H1 (cell line): Measurements from ENCODE around the gene PLXNA4. TPM values are rescaled to one million over a fixed set of nuclear protein-coding genes. Genes with fewer than 3 reads are reported as not detected.

ENCODE experiments used
- CTCF ChIA-PET: fragments of 300-600 bp; sonication (Branson Sonifier 250); formaldehyde crosslinking; loops from one replicate; lab custom pipeline; 2021; ENCODE audit not compliant: partially characterized antibody; lab: Charles Lee
- POLR2A ChIA-PET: fragments of 300-600 bp; sonication (Branson Sonifier 250); formaldehyde crosslinking; loops from one replicate; lab custom pipeline; 2021; ENCODE audit warnings: inconsistent platforms; ENCODE audit not compliant: partially characterized antibody; lab: Charles Lee
- DNase-seq, 2 experiments: peaks; one replicate each; pipeline versions ENCODE4 v3.0.0 to v3.0.0-alpha.2; 2010 to 2022; ENCODE audit warnings: low spot score in 2 of 2, low read depth in 1 of 2, mixed read lengths in 1 of 2
- FAIRE-seq: peaks from 2 replicates; lab custom pipeline; 2011; peaks lifted over from hg19 to GRCh38; lab: Jason Lieb, UNC
- H2AFZ ChIP-seq: 2 replicates; pipeline ENCODE4 v1.8.1; 2012; ENCODE audit warnings: low read length, inconsistent platforms
- H2AK5ac ChIP-seq: 2 replicates; pipeline ENCODE4 v1.6.1; 2013; ENCODE audit warnings: low read depth, low read length
- H2BK120ac ChIP-seq: replicated peaks from 2 replicates; pipeline ENCODE3; 2013; ENCODE audit warnings: low read depth, low read length, inconsistent platforms
- H2BK12ac ChIP-seq: 2 replicates; pipeline ENCODE4 v1.6.1; 2013; ENCODE audit warnings: low read depth, low read length
- H2BK15ac ChIP-seq: 2 replicates; pipeline ENCODE4 v1.6.1; 2013; ENCODE audit warnings: low read length
- H2BK20ac ChIP-seq: 2 replicates; pipeline ENCODE4 v1.6.1; 2013; ENCODE audit warnings: low read length
- H2BK5ac ChIP-seq: 2 replicates; pipeline ENCODE4 v1.6.1; 2013; ENCODE audit warnings: low read depth, low read length
- H3K14ac ChIP-seq: 2 replicates; pipeline ENCODE4 v1.6.1; 2013; ENCODE audit warnings: inconsistent platforms; ENCODE audit not compliant: insufficient read length
- H3K18ac ChIP-seq: 2 replicates; pipeline ENCODE4 v1.6.1; 2013; ENCODE audit warnings: low read length; ENCODE audit errors: extremely low read depth
- H3K23ac ChIP-seq: 2 replicates; pipeline ENCODE4 v1.6.1; 2013; ENCODE audit warnings: inconsistent platforms; ENCODE audit not compliant: insufficient read length
- H3K23me2 ChIP-seq: 2 replicates; pipeline ENCODE4 v1.6.1; 2013; ENCODE audit warnings: low read depth, low read length
- H3K27ac ChIP-seq: 2 replicates; pipeline ENCODE4 v1.6.1; 2011; ENCODE audit warnings: low read depth, low read length, inconsistent platforms
- H3K27me3 ChIP-seq, 4 experiments: replicated peaks in 1 of 4; 1 replicate in 1 of 4; 2 replicates in 3 of 4; pipeline versions ENCODE4 v1.6.1 to v1.8.1; 2011 to 2013; ENCODE audit warnings: low read length in 3 of 4, mild to moderate bottlenecking in 3 of 4, inconsistent platforms in 2 of 4, mixed read lengths in 2 of 4, moderate library complexity in 1 of 4; ENCODE audit not compliant: control insufficient read depth in 3 of 4, insufficient read depth in 3 of 4; ENCODE audit errors: extremely low read depth in 1 of 4
- H3K36me3 ChIP-seq, 4 experiments: 2 replicates each; pipeline versions ENCODE4 v1.6.1 to v1.8.1; 2011 to 2013; ENCODE audit warnings: mild to moderate bottlenecking in 4 of 4, low read length in 3 of 4, moderate library complexity in 2 of 4, control low read depth in 1 of 4, inconsistent platforms in 1 of 4; ENCODE audit not compliant: insufficient read depth in 4 of 4, control insufficient read depth in 2 of 4
- H3K4ac ChIP-seq: replicated peaks from 2 replicates; pipeline ENCODE3; 2013; ENCODE audit warnings: low read length, low read depth, mixed read lengths, inconsistent platforms; ENCODE audit not compliant: insufficient read length
- H3K4me1 ChIP-seq, 4 experiments: replicated peaks in 1 of 4; 1 replicate in 1 of 4; 2 replicates in 3 of 4; pipeline versions ENCODE4 v1.6.1 to v1.8.1; 2011 to 2013; ENCODE audit warnings: low read length in 3 of 4, inconsistent platforms in 2 of 4, mixed read lengths in 1 of 4; ENCODE audit not compliant: insufficient read depth in 4 of 4, control insufficient read depth in 3 of 4
- H3K4me2 ChIP-seq, 2 experiments: 2 replicates each; pipeline versions ENCODE4 v1.6.1 to v1.8.1; 2011 to 2013; ENCODE audit warnings: low read depth in 2 of 2, low read length in 2 of 2, control low read depth in 1 of 2, inconsistent platforms in 1 of 2, mild to moderate bottlenecking in 1 of 2; ENCODE audit not compliant: insufficient read depth in 1 of 2
- H3K4me3 ChIP-seq, 4 experiments: fragments of 200-600, 300-600 bp in 1 of 4; sonication (generic), shearing (Covaris generic), sonication (Bioruptor Twin) in 1 of 4; 2 replicates each; pipeline versions ENCODE4 v1.5.1 to v1.8.1; 2011 to 2016; ENCODE audit warnings: low read length in 4 of 4, low read depth in 3 of 4, control low read depth in 2 of 4, inconsistent platforms in 2 of 4, mild to moderate bottlenecking in 2 of 4, mixed read lengths in 1 of 4, moderate library complexity in 1 of 4; ENCODE audit not compliant: insufficient read depth in 2 of 4; ENCODE audit errors: extremely low read depth in 1 of 4
- H3K56ac ChIP-seq: replicated peaks from 2 replicates; pipeline ENCODE3; 2013; ENCODE audit warnings: low read depth, mild to moderate bottlenecking, mixed read lengths, low read length, inconsistent platforms; ENCODE audit not compliant: insufficient read length
- H3K79me1 ChIP-seq: 2 replicates; pipeline ENCODE4 v1.6.1; 2013; ENCODE audit warnings: low read depth, low read length, control low read depth
- H3K79me2 ChIP-seq, 2 experiments: 2 replicates each; pipeline versions ENCODE4 v1.6.1 to v1.8.1; 2012 to 2013; ENCODE audit warnings: low read length in 2 of 2, mild to moderate bottlenecking in 2 of 2, inconsistent platforms in 1 of 2; ENCODE audit not compliant: insufficient read depth in 2 of 2, control insufficient read depth in 1 of 2
- H3K9ac ChIP-seq, 4 experiments: replicated peaks in 1 of 4; 1 replicate in 1 of 4; 2 replicates in 3 of 4; pipeline versions ENCODE4 v1.6.1 to v1.8.1; 2011 to 2013; ENCODE audit warnings: low read depth in 3 of 4, low read length in 3 of 4, control low read depth in 2 of 4, mild to moderate bottlenecking in 2 of 4, moderate library complexity in 2 of 4, inconsistent platforms in 1 of 4; ENCODE audit errors: extremely low read depth in 1 of 4
- H3K9me3 ChIP-seq, 2 experiments: 2 replicates each; pipeline versions ENCODE4 v1.6.1 to v1.8.1; 2012 to 2013; ENCODE audit warnings: mild to moderate bottlenecking in 2 of 2, moderate library complexity in 2 of 2, control low read depth in 1 of 2, inconsistent platforms in 1 of 2, low read depth in 1 of 2, low read length in 1 of 2, mixed read lengths in 1 of 2; ENCODE audit not compliant: insufficient read depth in 2 of 2
- H4K20me1 ChIP-seq, 2 experiments: replicated peaks in 1 of 2; 2 replicates each; pipeline versions ENCODE3 to v1.8.1; 2011 to 2013; ENCODE audit warnings: inconsistent platforms in 2 of 2, low read length in 2 of 2, mild to moderate bottlenecking in 1 of 2; ENCODE audit not compliant: insufficient read depth in 2 of 2, control insufficient read depth in 1 of 2
- H4K5ac ChIP-seq: 2 replicates; pipeline ENCODE4 v1.6.1; 2013; ENCODE audit warnings: low read length, low read depth, mixed read lengths, inconsistent platforms; ENCODE audit not compliant: insufficient read length
- H4K8ac ChIP-seq: 2 replicates; pipeline ENCODE4 v1.8.0; 2013; ENCODE audit warnings: mild to moderate bottlenecking, moderate library complexity, low read length, inconsistent platforms; ENCODE audit not compliant: insufficient read depth; ENCODE audit errors: extremely low read depth
- H4K91ac ChIP-seq: replicated peaks from 2 replicates; pipeline ENCODE3; 2013; ENCODE audit warnings: low read length, mixed read lengths, inconsistent platforms; ENCODE audit not compliant: insufficient read length
- BACH1 ChIP-seq: IDR thresholded peaks from 2 replicates; pipeline ENCODE4 v1.6.1; 2012; ENCODE audit warnings: low read length, improper control_type of control experiment
- BRCA1 ChIP-seq: IDR thresholded peaks from 2 replicates; pipeline ENCODE4 v1.6.1; 2012; ENCODE audit warnings: low read depth, low read length, improper control_type of control experiment
- CEBPB ChIP-seq: IDR thresholded peaks from 2 replicates; pipeline ENCODE4 v1.6.1; 2012; ENCODE audit warnings: low read depth, low read length
- EP300 ChIP-seq, 2 experiments: IDR thresholded peaks; 1 replicate in 1 of 2; 2 replicates in 1 of 2; pipeline ENCODE4 v1.6.1; 2011 to 2012; ENCODE audit warnings: low read depth in 2 of 2, low read length in 2 of 2, mild to moderate bottlenecking in 2 of 2, borderline replicate concordance in 1 of 2, inconsistent platforms in 1 of 2, moderate library complexity in 1 of 2
- KDM5A ChIP-seq: fragments of 200-600 bp; IDR thresholded peaks from 2 replicates; pipeline ENCODE4 v1.7.1; 2012; ENCODE audit warnings: mild to moderate bottlenecking, low read length, inconsistent platforms, mixed read lengths
- MAFK ChIP-seq: IDR thresholded peaks from 2 replicates; pipeline ENCODE4 v1.6.1; 2012; ENCODE audit warnings: low read depth, mild to moderate bottlenecking, improper control_type of control experiment, low read length
- NRF1 ChIP-seq: IDR thresholded peaks from 2 replicates; pipeline ENCODE4 v1.6.1; 2011; ENCODE audit warnings: mild to moderate bottlenecking, low read depth, low read length, improper control_type of control experiment
- POLR2A ChIP-seq, 2 experiments: IDR thresholded peaks; 1 replicate in 1 of 2; 2 replicates in 1 of 2; pipeline ENCODE4 v1.6.1; 2011; ENCODE audit warnings: low read depth in 2 of 2, low read length in 2 of 2, mild to moderate bottlenecking in 2 of 2; ENCODE audit errors: control extremely low read depth in 1 of 2
- RBBP5 ChIP-seq: IDR thresholded peaks from 2 replicates; pipeline ENCODE4 v1.7.1; 2012; ENCODE audit warnings: low read depth, mild to moderate bottlenecking, inconsistent platforms, low read length, moderate library complexity, borderline replicate concordance
- SIN3A ChIP-seq, 2 experiments: IDR thresholded peaks in 1 of 2; conservative IDR thresholded peaks in 1 of 2; 2 replicates each; pipeline ENCODE4 v1.6.1; 2011 to 2012; ENCODE audit warnings: low read length in 2 of 2, improper control_type of control experiment in 1 of 2, low read depth in 1 of 2, mild to moderate bottlenecking in 1 of 2
- SP2 ChIP-seq: IDR thresholded peaks from 2 replicates; pipeline ENCODE4 v1.6.1; 2012; ENCODE audit warnings: mild to moderate bottlenecking, low read length, inconsistent platforms
- WGBS, 2 experiments: shearing (Covaris generic) in 1 of 2; methylation state at CpG; one replicate each; pipeline versions ENCODE4 v1.1.6 to v1.1.7; 2013 to 2015; ENCODE audit warnings: low lambda C conversion rate in 2 of 2, mixed read lengths in 2 of 2, inconsistent platforms in 1 of 2, low coverage in 1 of 2, missing lambda C conversion rate in 1 of 2; ENCODE audit not compliant: insufficient replicate concordance in 2 of 2, insufficient coverage in 1 of 2, insufficient read length in 1 of 2; ENCODE audit errors: extremely low coverage in 1 of 2, missing lambda C conversion rate in 1 of 2; 5-methylcytosine and 5-hydroxymethylcytosine counted together
- polyA plus RNA-seq, 7 experiments: library from polyadenylated mRNA; depleted of rRNA in 3 of 7; stranded (reverse) in 5 of 7; unstranded in 2 of 7; fragments of >200 nt in 5 of 7; fragments of 200-250 nt in 2 of 7; gene quantifications; 1 replicate in 5 of 7; 2 replicates in 1 of 7; 4 replicates in 1 of 7; pipeline versions ENCODE4 v1.2.1 to v1.2.3, GENCODE V29; 2011 to 2013; ENCODE audit warnings: missing spikeins in 2 of 7, mixed read lengths in 2 of 7
- total RNA-seq: library from RNA; stranded (reverse); fragmentation: NEBNext Ultra II Directional; extraction: Animal tissue kit (Norgen Biotek cat#: 25700); gene quantifications from 2 replicates; pipeline ENCODE4 v1.2.1, GENCODE V29; 2021
- TF ChIP-seq, protein P1 (sequence below): IDR thresholded peaks from 2 replicates; pipeline ENCODE4 v1.6.1; 2011; ENCODE audit warnings: low read depth, mild to moderate bottlenecking, low read length; ENCODE audit not compliant: insufficient read depth

The PLXNA4 gene
- total and polyA plus RNA-seq, 2 of the 8 experiments (the other 6 are each of a cell fraction or from before 2014, with no cell fraction given): 0.76 to 0.79 TPM

- H3K79me2 ChIP-seq: no peaks in the 10 kb centered on the region
- H3K18ac ChIP-seq: no peak overlapping the region
- H3K27ac ChIP-seq: no peak overlapping the region
- no peaks in the 10 kb centered on the region for H3K9me3 ChIP-seq
- peak overlapping the region; percentile 59 for H4K91ac ChIP-seq
- H3K9ac ChIP-seq: no peak overlapping the region
- no peak overlapping the region for H2AK5ac ChIP-seq
- no peak overlapping the region for H2BK12ac ChIP-seq
- H4K5ac ChIP-seq: no peak overlapping the region
- DNase-seq: no peak
- no peaks in the 10 kb centered on the region for H3K79me1 ChIP-seq
- ChIA-PET POLR2A (no interaction called here), CTCF (interaction anchor here (1.2 to 3.1 kb wide), 4 partner anchors 12 to 97 kb away, joined by 3 to 8 read pairs (median 4); no protein-coding TSS in a partner anchor)
- no peak overlapping the region for H2BK20ac ChIP-seq
- H3K4me1 ChIP-seq: peaks cover 0 to 5% (median 0%) of the 10 kb centered on the region in 4 experiments; a peak in 3 of 7 replicates
- 90% methylated on average over 6 of the region's 6 CpGs; no CpG with 5 or more reads in 1 of the 2 experiments for WGBS, 2 experiments
- H3K23me2 ChIP-seq: peaks cover 3% of the 10 kb centered on the region; the same call in 1 of the 2 replicates
- H4K8ac ChIP-seq: no peak overlapping the region
- no peak overlapping the region for H2BK120ac ChIP-seq
- no peak overlapping the region for H3K4me3 ChIP-seq
- no peak overlapping the region for H3K4me2 ChIP-seq
- peaks cover 0 to 2% of the 10 kb centered on the region in 2 experiments for H4K20me1 ChIP-seq
- H2AFZ ChIP-seq: no peak overlapping the region
- H3K27me3 ChIP-seq: no peaks in the 10 kb centered on the region; a peak in 1 of 7 replicates
- H2BK15ac ChIP-seq: no peak overlapping the region
- H3K23ac ChIP-seq: no peak overlapping the region
- H3K56ac ChIP-seq: no peak overlapping the region
- no peak overlapping the region for H3K4ac ChIP-seq
- no peak overlapping the region for H2BK5ac ChIP-seq
- H3K36me3 ChIP-seq: no peaks in the 10 kb centered on the region
- no peak for FAIRE-seq
- H3K14ac ChIP-seq: no peak overlapping the region
- no peak for TF ChIP-seq POLR2A (IDR thresholded peaks at IDR 0.05; ENCODE audit: control extremely low read depth in 1 of 2, low read depth in 2 of 2, low read length in 2 of 2)
- TF ChIP-seq, protein P1, sequence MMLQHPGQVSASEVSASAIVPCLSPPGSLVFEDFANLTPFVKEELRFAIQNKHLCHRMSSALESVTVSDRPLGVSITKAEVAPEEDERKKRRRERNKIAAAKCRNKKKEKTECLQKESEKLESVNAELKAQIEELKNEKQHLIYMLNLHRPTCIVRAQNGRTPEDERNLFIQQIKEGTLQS: no peak
- no peak for TF ChIP-seq NRF1
- TF ChIP-seq EP300 (IDR thresholded peaks at IDR 0.05; ENCODE audit: borderline replicate concordance in 1 of 2, low read depth in 2 of 2, low read length in 2 of 2): no peak
- TF ChIP-seq BRCA1: no peak
- no peak for TF ChIP-seq MAFK
- no peak for TF ChIP-seq CEBPB
- no peak for TF ChIP-seq BACH1
- TF ChIP-seq SIN3A (conservative IDR thresholded peaks at IDR 0.05 in 1 of 2, IDR thresholded peaks at IDR 0.05 in 1 of 2; ENCODE audit: low read depth in 1 of 2, low read length in 2 of 2): no peak
- TF ChIP-seq KDM5A: no peak
- TF ChIP-seq RBBP5: no peak
- TF ChIP-seq SP2: no peak
Measured at GRCh38 chr7:132488634-132489302, 87.5 kb downstream of the PLXNA4 start.
